ENCODE results near the gene SLC9A2.

SLC9A2 gene

GRCh38 chr2:102621630-102622029 is 2.3 kb downstream of the SLC9A2 start:
- no peak for DNase-seq

- DNase-seq = no peak
These were observed 3.3 kb downstream of the SLC9A2 start for GRCh38 chr2:102622646-102623045.

DNA sequence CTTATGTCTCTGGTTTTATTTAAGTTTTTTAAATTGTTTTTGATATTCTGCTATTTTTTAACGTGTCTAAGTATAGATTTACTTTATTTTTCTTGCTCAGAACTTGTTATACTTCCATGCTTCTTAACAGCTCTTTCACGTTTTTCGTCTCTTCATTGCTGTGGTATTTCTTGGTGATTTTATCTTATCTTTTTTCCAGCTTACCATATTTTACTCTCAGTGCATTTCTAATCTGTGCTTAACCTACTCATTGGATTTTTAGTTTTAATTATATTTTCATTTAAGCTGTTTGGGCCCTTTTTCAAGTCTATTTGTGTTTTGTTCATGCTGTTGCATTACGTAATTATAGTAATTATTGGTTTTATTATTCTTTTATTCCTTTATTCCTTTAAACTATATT is 11.1 kb downstream of the SLC9A2 start:
- no peak for DNase-seq

DNA sequence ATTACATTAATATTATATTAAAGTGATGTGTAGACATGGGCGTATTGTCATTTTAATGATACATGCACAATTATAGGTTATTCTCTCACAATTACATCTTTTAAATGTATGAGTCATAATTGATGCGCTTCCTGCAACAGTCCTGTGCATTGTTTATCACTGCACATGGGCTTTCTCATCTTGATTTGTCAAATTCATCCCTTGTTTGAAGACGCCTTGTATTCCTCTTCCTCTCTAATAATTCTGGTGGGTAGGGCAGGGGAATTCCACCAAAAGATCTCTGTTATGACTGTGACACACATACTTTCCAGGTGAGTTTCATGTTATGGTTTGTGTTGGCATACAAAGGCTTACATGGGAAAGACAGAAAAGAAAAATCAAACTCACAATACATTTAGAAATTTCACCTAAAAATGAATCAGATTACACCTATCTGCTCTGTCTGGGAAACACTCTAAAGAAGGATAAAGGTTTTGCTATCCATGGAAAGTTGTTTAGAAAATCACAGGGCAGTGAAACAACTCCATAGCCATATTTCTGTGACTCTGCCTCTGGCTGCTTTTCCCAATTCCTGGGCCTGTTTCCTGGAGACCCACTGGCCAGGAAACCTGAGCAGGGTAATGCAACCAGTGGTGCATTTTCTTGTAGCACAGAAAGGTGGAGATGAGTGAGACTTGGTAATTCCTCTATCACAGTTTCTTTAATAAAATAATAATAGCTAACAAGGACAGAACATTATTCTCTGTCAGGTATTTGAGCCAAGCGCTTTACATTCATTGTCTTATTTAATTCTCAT is 13.2 kb downstream of the SLC9A2 start:
- DNase-seq = no peak

DNA sequence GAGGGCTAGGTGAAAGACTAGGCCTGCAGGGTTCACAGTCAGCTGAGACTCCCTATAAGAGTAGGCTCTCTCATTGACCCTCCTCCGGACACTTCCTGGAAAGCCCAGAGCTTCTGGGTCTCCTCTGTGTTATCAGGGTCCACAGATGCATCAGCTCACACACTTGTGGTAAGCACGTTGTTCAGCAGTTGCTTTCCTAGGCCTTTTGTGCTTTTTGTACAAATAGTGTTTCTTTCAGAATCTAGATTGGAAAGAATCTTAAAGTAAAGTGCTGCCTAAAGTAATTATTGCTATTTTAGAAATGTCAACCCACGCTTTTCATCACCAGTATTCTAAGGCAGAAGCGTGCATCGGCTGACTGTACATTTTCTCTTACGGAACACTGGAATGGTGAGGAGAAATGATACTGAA is 15.5 kb downstream of the SLC9A2 start:
- DNase-seq = no peak

DNA sequence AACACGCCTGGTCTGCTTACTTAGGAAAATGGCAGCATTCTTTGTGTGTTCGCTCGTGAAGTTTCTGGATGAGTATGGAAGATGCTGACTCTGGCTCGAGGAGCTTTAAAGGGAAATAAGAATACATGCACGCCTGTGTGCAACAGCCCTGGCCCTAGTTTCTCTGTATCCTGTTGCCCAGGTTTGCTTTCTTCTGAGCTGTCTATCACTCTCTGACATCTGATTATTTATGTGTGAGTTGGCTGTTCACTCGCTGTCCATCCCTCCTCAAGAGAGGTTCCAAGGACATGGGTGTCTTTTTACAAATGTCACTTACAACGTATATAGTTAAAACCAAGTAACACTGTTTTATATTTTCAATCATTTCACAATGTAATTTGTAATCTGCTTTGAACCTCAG is 16.0 kb downstream of the SLC9A2 start:
- DNase-seq = no peak

DNA sequence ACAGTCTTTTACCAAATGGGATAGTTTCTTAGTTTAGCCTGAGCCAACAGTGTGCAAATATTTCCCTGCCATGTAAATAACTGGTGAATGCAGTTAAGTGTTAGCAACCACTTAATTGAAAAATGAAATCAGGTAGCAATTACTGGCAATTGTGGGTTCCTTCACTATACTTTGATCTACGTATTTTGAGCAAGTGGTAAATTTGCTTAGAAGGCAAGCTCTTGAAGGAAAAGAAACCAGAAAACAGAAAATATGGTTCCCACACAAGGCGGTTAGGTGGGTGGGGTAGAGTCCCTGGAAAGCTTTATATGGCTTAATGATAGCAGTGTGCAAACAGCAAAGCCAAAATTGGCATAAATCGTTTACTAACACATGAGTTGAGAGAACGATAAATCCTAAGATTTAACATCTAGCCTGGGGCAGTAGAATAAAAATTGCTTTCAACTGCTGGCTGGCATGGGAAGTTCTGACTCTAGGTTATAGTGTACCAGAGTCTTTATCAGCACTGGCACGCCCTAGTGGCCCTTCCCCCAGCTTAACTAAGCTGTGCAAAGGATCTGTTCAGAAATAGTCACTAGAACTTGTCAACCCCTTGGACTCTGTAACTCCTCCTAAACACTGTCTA is 17.0 kb downstream of the SLC9A2 start:
- DNase-seq = no peak

GRCh38 chr2:102637358-102637757 is 18.0 kb downstream of the SLC9A2 start:
- DNase-seq = no peak

- no peak for DNase-seq
These were observed 20.1 kb downstream of the SLC9A2 start for GRCh38 chr2:102639429-102639828.

DNA sequence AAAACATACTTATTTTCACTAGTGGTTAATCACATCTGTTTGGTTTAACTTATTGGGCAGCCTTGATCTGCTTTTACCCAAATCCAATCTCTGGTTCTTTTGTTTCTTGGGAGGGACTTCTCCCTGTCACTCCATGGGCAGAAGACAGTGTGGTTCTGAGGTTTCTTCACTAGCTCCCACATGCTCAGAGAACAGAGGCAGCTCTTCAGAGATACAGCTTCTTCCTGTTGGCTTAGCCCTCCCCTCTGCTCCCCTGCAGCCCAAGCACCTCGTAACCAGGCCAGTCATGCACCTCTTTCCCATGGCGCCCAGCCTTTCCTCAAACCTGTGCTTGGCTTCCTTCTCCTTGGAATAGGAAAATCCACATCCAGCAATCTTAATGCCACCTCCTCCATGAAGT is 32.8 kb downstream of the SLC9A2 start:
- no peak for DNase-seq

- DNase-seq = no peak
These were observed 38.4 kb downstream of the SLC9A2 start for GRCh38 chr2:102657770-102658169.

DNA sequence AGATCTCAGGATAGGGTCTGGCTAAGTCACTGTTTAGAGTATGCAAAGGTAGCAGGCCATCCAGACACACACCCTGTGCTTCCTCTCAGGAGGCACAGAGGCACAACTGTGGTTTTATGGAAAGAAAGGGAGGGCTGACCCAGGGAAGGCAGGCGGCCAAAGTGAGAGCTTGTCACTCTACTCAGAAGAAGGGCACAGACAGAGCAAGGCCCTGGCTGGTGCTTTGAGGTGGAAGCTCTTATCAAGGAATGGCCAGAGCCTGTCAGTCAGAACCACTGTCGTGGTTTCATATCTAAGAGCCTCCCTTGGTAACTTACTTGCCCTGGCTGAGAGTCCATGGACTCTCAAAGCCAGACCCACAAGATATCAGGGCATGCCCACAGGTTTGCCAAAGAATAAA is 40.7 kb downstream of the SLC9A2 start:
- no peak for DNase-seq

DNA sequence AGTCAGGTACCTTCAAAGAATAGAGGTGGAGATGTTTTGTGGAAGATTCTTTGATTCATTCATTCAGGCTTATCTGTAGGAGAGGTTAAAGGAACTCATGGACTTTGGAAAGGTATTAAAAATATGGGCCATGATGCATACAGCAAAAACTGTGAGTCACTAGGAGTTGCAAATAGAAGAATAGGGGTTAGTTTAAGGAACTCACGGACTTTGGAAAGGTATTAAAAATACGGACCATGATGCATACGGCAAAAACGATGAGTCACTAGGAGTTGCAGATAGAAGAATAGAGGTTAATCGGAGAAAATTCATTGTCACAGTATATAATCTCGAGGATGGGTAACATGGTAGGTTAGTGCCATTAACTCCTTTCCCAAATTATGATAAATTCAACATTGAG is 41.2 kb downstream of the SLC9A2 start:
- DNase-seq = no peak

GRCh38 chr2:102661846-102662245 is 42.5 kb downstream of the SLC9A2 start:
- no peak for DNase-seq

GRCh38 chr2:102662833-102663232 is 43.5 kb downstream of the SLC9A2 start:
- DNase-seq = no peak

DNA sequence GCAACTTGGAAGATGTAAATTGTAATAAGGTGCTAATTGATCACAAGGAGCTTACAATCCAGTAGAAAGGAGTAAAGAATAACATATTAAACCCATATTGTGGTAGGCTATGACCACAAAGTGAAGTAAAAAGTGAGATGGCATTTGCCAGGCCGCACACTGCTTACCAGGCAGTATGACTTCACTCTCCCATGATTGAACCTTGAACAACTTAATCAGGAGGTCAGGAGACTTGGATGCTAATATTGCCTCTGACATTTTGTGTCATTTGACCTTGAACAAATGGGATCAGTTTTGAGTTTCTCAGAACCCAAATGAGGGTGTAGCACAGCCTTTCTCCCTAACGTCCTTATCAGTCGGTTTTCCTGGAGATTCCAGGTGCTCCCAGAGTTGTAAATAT is 44.0 kb downstream of the SLC9A2 start:
- DNase-seq = no peak

- DNase-seq = no peak
These were observed 45.1 kb downstream of the SLC9A2 start for GRCh38 chr2:102664471-102664909.

DNA sequence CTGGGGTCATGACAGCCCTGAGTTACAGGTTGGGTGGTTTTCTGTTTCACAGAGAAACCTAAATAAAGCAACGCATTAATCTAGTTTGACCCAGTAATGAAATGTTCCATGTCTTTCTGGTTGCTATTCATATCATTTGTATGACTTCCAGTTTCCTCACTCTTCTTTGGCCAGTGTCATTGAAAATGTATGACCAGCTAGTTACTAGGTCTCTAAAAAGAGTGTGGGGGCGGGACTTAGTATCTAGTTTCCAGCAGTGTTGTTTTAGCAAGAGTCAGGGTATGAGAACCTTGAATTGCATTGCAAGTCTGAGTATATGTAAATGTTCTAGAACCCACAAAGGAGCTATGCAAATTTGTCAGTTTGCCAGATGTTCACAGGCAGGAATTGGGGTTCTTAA is 47.7 kb downstream of the SLC9A2 start:
- no peak for DNase-seq

- DNase-seq = no peak
These were observed 48.8 kb downstream of the SLC9A2 start for GRCh38 chr2:102668171-102668570.

GRCh38 chr2:102669401-102669800 is 50.0 kb downstream of the SLC9A2 start:
- DNase-seq = no peak

DNA sequence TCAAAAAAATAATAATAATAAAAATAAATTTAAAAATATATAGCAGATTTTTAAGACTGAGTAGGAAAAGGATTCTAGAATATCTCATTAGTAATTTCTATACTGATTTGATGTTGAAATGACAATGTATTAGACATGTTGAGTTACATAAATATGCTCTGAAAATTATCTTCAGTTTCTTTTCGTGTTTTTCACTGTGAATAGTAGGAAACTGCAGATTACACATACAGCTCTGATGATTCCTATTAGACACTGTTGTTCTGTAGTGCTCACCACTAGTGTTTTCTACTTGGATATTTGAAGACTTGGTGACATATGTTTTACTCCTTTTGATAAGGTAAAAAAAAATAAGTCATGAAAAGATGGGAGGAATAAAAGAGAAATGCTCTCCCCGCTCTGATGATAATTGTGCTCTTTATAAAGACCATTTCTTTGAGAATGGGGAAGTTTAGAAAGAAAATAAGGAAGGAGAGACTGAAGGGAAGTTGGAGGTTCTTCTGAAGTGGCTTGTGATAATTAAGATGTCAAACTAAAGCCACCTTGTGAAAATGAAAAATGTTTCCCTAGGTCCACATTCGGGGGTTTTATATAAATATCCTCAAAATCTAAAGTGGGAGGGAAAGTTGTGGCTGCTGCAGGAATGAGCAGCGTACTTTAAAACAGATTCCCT is 52.9 kb downstream of the SLC9A2 start:
- DNase-seq = no peak

GRCh38 chr2:102674370-102674769 is 55.0 kb downstream of the SLC9A2 start:
- DNase-seq = no peak

- DNase-seq = no peak
These were observed 55.5 kb downstream of the SLC9A2 start for GRCh38 chr2:102674836-102675235.

Data from NCI-H748 treated with DMSO at 0.1 percent for 48 hours (cell line).